MV-4-11 (cell line): ENCODE data around the gene R3HDM1.

ENCODE experiments used
- DNase-seq: peaks from one replicate; lab custom pipeline; 2025; lab: John Stamatoyannopoulos, UW

R3HDM1 gene

GRCh38 chr2:135728064-135728743 is 196.9 kb downstream of the R3HDM1 start:
- DNase-seq: no peak

GRCh38 chr2:135732561-135732960 is 201.3 kb downstream of the R3HDM1 start:
- DNase-seq: no peak

GRCh38 chr2:135733045-135733444 is 201.8 kb downstream of the R3HDM1 start:
- DNase-seq: no peak

- no peak for DNase-seq
These were observed 205.3 kb downstream of the R3HDM1 start for GRCh38 chr2:135736546-135736945.

- DNase-seq: no peak
These were observed 208.9 kb downstream of the R3HDM1 start for GRCh38 chr2:135740206-135740605.

GRCh38 chr2:135741043-135741394 is 209.7 kb downstream of the R3HDM1 start:
- no peak for DNase-seq

GRCh38 chr2:135741395-135742324 is 210.4 kb downstream of the R3HDM1 start, which contains the start of gene UBXN4:
UBXN4 (plus strand) TSS chr2:135741855; CDS start chr2:135741930, 75 bp downstream.
- peak; percentile 98 for DNase-seq

- no peak for DNase-seq
These were observed 211.1 kb downstream of the R3HDM1 start for GRCh38 chr2:135742325-135742757.

GRCh38 chr2:135743860-135744259 is 212.6 kb downstream of the R3HDM1 start:
- DNase-seq: peak; percentile 8

GRCh38 chr2:135744760-135745314 is 213.6 kb downstream of the R3HDM1 start:
- peak; percentile 44 for DNase-seq

- no peak for DNase-seq
These were observed 214.3 kb downstream of the R3HDM1 start for GRCh38 chr2:135745545-135745944.

- DNase-seq: no peak
These were observed 224.3 kb downstream of the R3HDM1 start for GRCh38 chr2:135755573-135755972.

- no peak for DNase-seq
These were observed 225.4 kb downstream of the R3HDM1 start for GRCh38 chr2:135756692-135757091.

- DNase-seq: peak; percentile 14
These were observed 230.7 kb downstream of the R3HDM1 start for GRCh38 chr2:135762022-135762421.

GRCh38 chr2:135762530-135762929 is 231.2 kb downstream of the R3HDM1 start:
- no peak for DNase-seq

- no peak for DNase-seq
These were observed 237.6 kb downstream of the R3HDM1 start for GRCh38 chr2:135768863-135769262.

- no peak for DNase-seq
These were observed 242.0 kb downstream of the R3HDM1 start for GRCh38 chr2:135773319-135773718.

- peak; percentile 55 for DNase-seq
These were observed 242.6 kb downstream of the R3HDM1 start for GRCh38 chr2:135773917-135774316.
